Ammon's horn (tissue), 1 donor: ENCODE results near the gene SRPK2.
A peak's percentile ranks its signal among the peaks of the same experiment; 100 is the strongest.

Source experiments
- DNase-seq: peaks from one replicate; pipeline ENCODE4 v3.0.0-alpha.2; 2016; ENCODE audit warnings: low spot score

SRPK2 gene

DNA sequence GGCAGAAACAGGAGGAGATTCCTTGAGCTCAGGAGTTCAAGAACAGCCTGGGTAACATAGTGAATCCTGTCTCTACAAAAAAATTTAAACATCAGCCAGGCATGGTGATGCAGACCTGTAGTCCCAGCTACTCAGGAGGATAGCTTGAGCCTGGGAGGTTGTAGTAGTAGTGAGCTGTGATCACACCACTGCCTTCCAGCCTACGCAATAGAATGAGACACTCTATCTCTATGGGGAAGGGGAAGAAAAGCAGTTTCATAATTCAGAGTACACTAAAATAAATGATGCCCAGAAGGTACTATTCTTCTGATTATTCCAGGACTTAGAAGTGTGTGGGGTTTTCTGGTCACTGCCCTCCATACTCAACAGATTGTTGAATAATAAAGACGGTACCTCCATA, 197.4 kb downstream of the SRPK2 start:
- DNase-seq = no peak

DNA sequence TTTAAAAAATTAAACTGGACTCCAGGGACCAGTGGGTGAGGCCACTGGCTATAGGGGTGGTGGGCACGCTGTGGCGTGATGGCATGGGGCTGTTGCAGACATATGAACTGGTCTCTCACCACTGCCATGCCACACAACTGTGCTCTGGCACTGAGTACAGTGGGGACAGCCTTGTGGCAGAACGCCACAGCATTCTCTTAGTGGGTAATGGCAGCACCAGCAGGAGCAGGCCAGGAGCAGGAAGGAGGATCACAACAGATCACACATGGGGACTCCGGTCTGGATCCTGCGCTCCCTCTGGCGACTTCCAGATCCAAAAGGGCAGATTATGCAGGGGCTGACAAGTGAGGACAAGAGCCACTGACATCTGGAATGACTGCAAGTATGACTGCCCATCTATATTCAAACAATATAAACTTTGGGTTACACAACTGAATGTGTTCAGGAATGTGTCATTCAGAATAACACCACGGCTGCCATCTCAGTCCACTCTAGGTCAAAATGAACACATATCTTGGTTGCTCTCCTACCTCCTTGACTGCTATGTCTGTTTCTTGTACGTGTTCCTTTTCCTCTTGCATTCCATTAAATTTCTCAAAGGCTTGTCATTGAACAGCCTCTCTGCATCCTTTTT, 198.7 kb downstream of the SRPK2 start:
- no peak for DNase-seq

DNA sequence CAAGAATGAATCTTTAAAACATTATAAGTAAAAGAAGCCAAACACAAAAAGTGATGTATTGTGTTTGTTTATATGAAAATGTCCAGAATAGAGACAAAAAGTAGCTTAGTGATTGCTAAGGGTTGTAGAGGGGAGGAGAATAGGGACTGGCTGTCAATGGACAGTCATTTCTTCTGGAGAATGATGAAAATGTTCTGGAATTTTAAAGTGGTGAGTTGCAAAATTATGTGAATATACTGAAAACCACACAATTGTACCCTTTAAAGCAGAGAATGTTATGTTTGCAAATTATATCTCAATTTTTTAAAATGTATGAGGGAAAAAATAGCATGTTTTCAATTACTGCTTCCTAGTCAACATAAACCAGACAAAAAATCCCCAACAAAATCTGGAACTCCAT, 200.5 kb downstream of the SRPK2 start:
- DNase-seq = no peak

DNA sequence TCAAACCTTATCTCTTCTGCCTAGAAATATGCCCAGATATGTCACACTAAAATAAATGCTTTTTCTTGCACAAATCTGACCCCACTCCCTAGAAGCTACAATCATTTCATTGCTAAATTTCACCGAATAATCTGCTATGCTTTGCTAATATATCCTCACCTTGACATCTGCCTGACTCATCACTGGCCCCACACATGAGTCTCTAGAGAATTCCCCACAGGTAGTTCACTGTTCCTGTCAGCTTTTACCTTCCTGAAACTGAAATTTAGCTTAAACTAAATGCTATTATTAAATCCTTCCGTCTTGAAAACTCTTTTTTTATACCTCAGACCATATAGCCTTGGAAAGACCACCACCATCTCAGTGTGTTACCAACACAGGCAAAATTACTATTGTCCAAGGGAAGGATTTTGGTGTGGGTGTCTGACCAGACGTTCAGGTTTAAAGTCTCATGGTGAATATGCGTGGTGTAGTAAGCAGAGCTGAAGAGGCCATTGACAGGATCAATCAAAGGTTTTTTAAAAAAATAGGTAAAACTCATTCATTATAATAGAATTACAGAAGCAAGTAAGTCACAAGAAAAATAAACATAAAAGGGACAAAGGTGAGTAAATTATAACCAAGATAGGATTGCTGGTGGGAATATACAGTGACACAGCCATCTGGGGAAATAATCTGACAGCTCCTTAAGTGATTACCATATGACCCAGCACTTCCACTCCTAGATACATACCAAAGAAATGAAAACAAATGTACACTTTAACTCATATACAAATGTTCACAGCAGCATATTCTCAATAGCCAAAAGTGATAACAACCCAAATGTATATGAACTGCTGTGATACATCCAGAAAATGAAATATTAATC, 201.2 kb downstream of the SRPK2 start:
- DNase-seq = no peak

DNA sequence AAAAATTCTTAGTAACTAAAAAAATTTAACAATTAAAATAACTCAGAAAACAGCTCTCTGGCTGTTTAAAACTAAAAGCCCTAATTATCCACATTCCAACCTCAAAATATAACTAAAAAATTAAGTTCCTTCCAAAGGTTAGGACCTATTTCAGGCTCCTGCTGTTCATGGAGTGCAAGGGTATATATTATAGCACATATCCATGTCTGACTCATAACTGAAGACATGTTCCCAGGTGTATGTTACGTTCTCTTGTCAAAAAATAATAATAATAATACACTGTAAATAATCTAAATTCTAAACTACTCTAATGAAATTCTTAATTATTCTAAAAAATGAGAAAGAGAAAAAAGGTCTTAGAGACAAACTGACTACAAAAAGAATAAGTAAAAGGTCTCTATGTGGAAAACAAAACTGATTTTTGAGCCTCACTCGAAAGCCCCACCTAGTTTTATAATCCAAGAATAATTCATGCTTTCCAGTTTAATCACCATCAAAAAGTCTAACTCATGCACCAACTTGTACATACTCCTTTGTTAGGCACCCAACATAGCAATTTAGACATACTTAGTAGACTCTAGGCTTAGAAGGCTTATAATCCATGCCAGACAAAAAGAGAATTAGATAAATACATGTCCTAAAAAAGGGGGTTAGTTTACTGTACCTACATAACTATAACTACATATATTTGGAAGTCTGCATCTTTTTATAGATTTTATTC, 203.3 kb downstream of the SRPK2 start:
- no peak for DNase-seq

DNA sequence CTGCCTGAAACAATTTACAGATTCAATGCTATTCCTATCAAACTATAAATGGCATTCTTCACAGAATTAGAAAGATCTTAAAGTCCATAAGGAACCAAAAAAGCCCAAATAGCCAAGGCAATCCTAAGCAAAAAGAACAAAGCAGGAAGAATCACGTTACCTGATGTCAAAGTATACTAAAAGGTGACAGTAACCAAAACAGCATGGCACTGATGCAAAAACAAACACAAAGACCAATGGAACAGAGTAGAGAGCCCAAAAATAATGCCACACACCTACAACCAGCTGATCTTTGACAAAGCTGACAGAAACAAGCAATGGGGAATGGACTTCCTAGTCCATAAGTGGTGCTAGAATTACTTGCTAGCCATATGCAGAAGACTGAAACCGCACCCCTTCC, 208.7 kb downstream of the SRPK2 start:
- no peak for DNase-seq

DNA sequence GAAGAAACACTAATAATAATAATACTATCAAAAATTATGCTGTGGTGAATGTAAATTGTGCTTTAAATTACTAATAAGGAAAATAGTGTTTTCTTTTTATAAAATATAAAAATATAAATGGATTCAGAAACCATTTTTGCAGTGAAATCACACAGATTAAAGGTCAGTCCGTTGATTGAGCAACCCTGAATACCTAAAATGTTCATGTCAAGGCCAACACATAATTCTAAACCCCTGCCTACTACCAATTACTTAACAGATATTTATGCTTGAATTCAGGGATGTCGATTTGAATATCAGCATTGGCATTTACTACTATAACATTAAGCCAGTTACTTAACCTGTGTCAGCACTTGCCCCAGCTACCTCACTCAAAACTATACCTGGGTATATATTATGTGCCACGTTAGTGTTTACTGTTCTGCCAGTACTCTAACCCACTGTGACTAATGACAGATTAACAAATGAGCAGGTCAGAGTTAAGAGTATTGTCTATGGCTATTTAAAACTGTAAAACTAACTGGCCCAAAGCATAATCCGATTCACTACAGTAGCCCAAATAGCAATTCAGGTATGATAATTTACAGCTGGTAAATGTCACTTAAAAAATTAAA, 209.7 kb downstream of the SRPK2 start:
- no peak for DNase-seq

DNA sequence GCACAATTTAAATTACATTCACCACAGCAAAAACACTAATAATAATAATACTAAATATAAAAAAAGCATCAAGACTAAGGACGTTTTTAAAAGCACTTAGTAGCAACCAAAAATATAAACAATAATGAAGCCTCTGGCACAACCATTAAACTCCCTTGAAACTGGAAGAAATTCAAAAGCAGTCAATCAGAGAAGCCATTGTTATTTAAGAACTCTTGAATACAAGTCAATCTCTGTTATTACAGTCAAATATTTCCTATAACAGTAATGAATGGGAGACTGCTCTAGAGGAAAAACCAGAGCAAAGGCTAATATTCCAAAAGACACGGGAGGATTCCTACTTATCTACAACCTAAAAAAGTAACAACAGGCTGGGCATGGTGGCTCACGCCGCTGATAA, 210.5 kb downstream of the SRPK2 start:
- no peak for DNase-seq

DNA sequence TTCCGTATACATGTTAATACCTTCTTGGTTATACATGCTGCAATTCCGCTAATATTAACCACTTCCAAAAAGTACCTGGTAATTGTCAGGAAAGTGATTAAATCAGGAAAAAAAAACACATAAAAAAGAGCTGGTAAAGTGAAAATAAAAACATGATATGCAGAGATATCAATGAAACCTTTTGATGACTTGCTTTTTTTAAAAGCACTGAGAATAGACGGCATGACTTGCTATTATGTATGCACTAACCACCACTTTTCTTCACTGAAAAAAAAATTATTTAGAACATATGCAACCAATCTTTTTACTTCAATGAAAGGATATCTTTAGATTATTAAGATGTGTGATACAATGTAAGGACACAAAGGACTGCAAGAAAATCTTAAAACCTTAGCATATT, 211.7 kb downstream of the SRPK2 start:
- no peak for DNase-seq

DNA sequence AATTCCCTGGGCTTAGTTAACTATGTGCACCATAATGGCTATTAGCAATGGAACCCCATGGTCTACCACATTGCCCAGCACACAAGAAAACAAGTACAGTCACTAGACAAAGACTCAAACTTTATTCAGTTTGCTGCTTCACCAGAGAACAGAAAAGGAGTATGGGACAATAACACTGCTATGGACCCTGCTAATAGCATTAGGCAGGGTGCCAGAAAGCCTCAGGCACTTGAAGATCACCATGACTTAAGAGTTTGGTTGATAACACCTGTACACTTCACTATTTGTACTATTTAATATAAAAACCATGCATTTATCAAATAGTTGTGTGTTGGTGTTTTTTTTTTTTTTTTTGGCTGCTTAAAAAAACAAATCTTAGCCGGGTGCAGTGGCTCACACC, 215.1 kb downstream of the SRPK2 start:
- DNase-seq = no peak

DNA sequence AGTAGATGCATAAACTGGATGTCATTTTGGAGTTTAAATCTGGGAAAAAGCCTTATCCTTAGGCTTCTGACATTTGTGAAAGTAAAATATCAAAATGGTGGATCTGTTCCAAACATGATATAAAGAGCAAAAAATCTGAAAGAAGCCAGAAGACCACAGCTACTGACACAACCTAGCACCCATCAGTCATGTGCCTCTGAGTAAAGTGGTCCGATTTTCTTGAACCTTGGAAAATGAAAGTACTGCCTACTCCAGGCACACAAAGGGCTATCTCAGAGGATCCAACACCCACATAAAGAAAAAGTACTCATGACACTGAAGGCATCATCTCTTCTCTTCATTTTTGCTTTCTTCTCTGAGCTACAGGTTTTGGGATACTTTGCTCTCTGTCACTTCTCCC, 224.0 kb downstream of the SRPK2 start:
- DNase-seq = no peak

DNA sequence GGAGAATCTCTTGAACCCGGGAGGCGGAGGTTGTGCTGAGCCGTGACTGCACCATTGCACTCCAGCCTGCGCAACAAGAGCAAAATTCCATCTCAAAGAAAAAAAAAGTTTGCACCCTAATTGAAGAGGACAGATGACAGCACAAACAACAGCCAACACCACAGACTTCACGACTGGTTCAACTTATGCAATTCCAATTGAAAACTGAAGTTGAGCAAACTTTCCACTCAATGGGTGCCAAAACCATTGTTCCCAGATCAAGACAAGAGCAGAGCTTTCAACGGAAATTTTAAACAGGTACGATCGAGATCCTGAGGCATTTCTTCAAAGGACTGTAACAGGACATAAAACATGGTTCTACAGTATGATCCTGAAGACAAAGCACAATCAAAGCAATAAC, 225.0 kb downstream of the SRPK2 start:
- DNase-seq = no peak

DNA sequence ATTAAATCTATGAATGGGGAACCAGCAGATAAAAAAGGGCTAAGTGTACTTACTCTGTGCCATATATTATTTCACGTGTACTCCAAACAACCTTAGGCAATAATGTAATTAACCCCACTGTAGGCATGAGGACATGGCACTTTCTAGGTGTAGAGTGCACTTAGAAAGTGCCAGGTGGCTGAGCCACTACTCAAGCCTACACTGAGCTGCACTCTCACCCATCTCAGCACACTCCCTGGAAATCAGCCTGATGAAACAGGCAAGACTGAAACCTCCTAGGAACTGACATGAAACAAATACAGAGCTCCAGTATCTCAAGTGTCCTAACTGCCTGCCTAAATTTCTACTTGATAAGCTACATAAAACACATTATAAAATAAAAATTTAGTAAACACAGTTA, 227.4 kb downstream of the SRPK2 start:
- no peak for DNase-seq

DNA sequence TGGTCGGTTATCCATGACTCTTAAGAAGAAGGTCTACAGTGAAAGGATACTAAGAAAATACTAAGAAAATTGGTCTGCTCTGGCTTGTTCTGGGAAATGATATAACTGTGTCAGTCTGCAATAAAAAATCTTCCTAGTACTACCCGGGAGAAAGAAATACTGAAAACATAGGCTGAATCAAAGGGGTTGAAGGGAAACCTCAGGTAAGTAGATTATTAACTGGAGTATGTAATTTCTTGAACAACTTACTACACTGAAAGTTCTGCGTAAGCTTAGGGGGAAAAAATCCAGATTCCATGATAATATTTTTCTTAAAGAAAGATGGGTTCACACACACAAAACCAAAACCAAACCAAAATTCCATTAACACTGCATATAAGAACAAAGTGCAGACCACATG, 231.4 kb downstream of the SRPK2 start:
- DNase-seq = no peak

DNA sequence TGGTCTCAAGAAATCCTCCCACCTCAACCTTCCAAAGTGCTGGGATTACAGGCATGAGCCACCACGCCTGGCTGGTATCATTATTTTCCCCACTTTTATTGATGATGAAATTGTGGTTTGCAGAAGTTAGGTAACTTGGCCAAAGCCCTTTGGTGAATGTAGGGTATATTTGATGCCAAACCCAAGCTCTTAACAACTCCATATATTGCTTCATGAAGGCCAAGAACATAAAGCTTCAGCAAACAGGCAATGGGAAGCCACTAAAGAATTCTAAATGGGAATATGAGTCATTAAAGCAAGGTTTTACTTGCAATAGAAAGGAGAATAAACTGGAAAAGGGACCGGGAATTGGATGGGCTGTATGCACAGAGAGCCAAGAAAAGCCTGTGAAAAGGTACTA, 232.0 kb downstream of the SRPK2 start:
- DNase-seq = no peak

DNA sequence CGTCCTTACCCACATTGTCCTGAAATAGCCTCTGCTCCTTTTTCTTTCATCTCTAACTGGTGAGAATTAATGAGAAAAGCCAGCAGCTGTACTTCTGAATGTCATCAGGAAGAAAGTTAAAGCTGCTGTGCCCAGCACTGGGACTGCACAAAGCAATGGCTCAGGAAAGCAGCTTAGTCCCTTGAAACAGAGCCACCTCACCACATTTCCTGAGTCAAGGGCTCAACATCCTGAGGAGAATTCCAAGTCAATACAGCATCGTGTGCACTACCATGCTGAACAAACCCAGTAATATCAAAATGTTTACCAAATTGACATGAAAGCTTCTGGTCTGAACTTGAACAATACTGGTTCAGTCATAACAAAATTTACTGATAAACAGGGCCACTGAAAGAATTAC, 234.6 kb downstream of the SRPK2 start:
- DNase-seq = no peak

DNA sequence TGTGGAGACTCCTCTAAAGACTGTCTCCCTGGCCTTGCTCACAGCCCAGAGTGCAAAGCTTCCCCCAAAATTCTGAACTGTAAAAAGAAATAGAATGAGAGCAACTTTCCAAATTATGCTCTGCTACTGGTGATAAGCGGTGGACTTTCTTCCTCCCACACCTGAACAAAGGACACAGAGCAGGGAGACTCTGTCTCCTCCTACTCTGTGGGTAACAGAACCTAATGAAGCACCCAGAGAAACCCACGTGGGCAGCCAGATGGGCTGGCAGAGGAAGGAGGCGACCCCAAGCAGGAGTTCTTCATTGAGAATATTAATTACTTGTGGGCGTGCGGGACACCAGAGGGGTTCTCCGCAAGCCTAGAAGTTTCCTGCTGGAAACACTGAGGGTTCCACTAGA, 235.2 kb downstream of the SRPK2 start:
- DNase-seq = no peak

DNA sequence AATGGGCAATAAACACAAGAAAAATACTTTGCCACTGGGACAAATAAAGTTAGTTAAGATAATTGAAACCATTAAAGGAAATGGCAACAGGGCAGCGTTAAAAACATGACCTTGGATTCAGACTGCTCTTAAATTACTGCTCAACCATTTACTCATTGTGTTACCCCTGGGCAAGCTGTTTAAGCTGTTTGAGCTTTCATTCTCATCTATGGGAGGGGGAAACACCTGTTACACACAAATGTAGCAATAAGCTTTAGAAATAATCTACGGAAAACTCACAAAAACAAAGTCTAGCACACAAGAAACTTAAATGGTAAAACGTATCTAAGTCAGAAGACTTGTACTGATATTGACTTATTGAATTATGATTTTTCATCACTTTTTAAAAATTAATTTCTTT, 237.6 kb downstream of the SRPK2 start:
- DNase-seq = no peak

DNA sequence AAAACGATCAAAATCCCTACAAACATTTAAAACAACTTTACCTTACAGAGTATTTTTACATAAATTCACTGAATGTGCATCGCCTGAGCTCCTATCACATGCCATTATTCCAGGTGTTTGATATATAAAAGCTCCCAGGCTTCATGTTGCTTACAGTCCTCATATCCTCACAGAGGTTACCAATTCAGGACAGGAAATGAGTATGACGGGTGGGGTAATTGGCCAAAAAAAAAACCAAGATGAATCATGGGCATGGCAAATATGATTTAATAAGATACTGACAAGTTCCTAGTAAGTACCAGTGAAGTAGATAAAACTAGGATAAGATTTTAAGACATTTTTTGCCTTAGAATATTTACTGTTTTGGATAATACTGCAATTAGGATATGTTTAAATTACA, 238.9 kb downstream of the SRPK2 start:
- DNase-seq = no peak

DNA sequence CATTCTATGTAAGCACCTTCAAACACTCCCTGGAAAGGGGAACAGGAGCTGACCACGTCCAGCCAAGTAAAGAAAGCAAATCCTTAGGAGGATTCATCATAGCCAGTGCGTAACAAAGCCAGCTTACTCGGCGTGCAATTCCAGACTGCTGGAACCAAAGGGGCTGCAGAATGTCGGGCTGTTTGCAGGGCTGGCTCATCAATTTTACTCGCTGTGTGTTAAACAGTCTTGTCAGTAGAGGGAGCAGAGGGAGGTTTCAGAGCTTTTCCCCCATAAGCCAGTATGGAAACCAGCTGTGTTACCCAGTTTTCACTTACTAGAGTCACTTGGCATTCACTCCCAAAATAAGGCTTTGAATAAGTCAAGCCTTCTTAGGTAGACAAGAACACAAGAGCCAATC, 247.7 kb downstream of the SRPK2 start:
- DNase-seq = peak; percentile 63

DNA sequence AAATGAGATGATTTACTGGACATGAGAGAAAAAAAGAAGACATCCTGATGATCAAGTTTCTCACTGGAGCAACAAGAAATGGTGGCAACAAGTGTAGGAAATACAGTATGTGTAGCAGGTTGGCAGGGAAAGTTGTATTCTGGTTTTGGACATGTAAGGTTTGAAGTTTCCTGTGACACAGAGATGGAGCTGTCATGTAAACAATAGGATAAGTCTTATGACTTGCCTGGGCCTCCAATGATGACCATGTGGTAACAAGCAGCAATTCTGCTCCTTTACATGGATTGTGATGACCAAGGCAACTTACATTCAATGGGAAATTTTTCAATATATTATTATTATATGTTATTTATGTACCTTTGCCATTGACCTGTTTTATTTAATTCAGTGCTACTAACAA, 249.3 kb downstream of the SRPK2 start:
- DNase-seq = no peak

DNA sequence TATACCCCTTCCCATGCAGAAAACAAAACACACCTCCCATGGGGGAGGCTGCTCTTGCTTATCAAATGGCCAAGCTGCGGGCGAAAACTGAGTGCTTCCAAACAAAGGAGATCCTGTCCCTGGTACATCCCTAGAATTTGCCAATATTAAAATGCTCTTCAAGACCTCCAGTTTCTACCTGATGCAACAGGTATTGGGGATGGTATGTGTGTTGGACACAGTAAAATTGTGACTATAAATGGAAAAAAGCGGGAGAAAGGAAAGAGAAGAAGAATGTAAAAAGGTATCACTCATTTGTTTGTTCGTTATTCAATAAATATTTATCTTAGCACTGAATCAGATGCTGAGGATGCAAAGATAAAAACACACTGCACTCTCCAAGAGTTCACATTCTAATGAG, 250.8 kb downstream of the SRPK2 start:
- DNase-seq = no peak

DNA sequence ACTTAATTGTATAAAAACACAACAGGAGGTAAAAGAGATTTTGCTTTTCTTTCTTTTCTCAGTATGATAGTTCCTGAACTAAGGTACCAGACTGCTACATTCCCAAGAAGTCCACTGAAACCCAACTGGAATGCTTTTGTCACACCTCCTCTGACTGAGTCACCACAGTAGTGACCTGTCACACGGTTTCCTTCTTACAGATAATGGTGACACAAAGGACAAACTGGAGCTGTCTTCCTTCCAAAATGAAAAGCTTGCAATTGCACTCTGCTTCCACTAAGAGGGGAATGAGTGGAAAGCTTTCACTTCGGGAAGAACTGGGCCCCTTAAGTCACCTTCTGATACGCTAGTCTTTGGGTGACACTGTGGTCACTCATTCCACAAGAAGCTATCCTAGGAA, 252.5 kb downstream of the SRPK2 start:
- no peak for DNase-seq
